ENCODE results near the gene ADGRB3. TPM values are rescaled to one million over a fixed set of nuclear protein-coding genes. Genes with fewer than 3 reads are reported as not detected.
"Not testable (repeated sequence)": the region's sequence is repeated elsewhere in the genome, so short reads cannot be mapped to it uniquely, and the experiment has no call there.

The ADGRB3 gene
- total and polyA plus RNA-seq, 4 donors: 0.47 to 24.6 (median 1.9) TPM

GRCh38 chr6:68746376-68746775 lies 111.3 kb downstream of the ADGRB3 start:
- no peaks in the 10 kb centered on the region for H3K27me3 ChIP-seq (ENCODE audit: control insufficient read depth in 3 of 3, insufficient read depth in 3 of 3, low read length in 2 of 3)
- no peak overlapping the region for H3K4me3 ChIP-seq
- no peak overlapping the region for H3K27ac ChIP-seq (ENCODE audit: low read depth in 1 of 2, low read length in 1 of 2)
- ATAC-seq (ENCODE audit: insufficient read depth, low FRiP score) (no peak), DNase-seq (no peak)
- no peak overlapping the region for H3K9ac ChIP-seq (ENCODE audit: insufficient read depth in 1 of 2, low read length in 2 of 2)
- TF ChIP-seq CTCF (IDR thresholded peaks at IDR 0.05; ENCODE audit: control extremely low read depth, extremely low read depth): no peak
- H3K9me3 ChIP-seq (ENCODE audit: control insufficient read depth in 4 of 4, insufficient read depth in 3 of 4, low read length in 3 of 4): no peaks in the 10 kb centered on the region
- peaks cover 0 to 11% (median 0%) of the 10 kb centered on the region in 5 donors for H3K4me1 ChIP-seq (ENCODE audit: control insufficient read depth in 5 of 5, insufficient read depth in 5 of 5, low read length in 5 of 5)
- no peaks in the 10 kb centered on the region for H3K36me3 ChIP-seq (ENCODE audit: control insufficient read depth in 4 of 4, insufficient read depth in 4 of 4, low read length in 4 of 4)
- WGBS, 2 donors: 94 to 98% methylated on average over 1 of the region's 1 CpG

- H3K9ac ChIP-seq (ENCODE audit: insufficient read depth in 1 of 2, low read length in 2 of 2): no peak overlapping the region
- no peak for ATAC-seq (ENCODE audit: insufficient read depth, low FRiP score)
- 95 to 98% methylated on average over 1 of the region's 1 CpG for WGBS, 2 donors
Observed at GRCh38 chr6:68747110-68747790, 112.2 kb downstream of the ADGRB3 start.

DNA sequence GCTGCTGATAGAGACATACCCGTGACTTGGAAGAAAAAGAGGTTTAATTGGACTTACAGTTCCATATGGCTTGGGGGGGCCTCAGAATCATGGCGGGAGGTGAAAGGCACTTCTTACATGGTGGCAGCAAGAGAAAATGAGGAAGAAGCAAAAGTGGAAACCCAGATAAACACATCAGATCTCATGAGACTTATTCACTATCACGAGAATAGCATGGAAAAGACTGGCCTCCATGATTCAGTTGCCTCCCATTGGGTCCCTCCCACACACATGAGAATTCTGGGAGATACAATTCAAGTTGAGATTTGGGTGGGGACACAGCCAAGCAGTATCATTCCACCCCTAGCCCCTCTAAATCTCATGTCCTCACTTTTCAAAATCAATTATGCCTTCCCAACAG lies 112.8 kb downstream of the ADGRB3 start:
- not testable (repeated sequence) for ATAC-seq (ENCODE audit: insufficient read depth, low FRiP score); H3K9ac ChIP-seq (ENCODE audit: insufficient read depth in 1 of 2, low read length in 2 of 2); DNase-seq; H3K4me1 ChIP-seq (ENCODE audit: control insufficient read depth in 5 of 5, insufficient read depth in 5 of 5, low read length in 5 of 5); H3K4me3 ChIP-seq; H3K27me3 ChIP-seq (ENCODE audit: control insufficient read depth in 3 of 3, insufficient read depth in 3 of 3, low read length in 2 of 3); H3K9me3 ChIP-seq (ENCODE audit: control insufficient read depth in 4 of 4, insufficient read depth in 3 of 4, low read length in 3 of 4); H3K27ac ChIP-seq (ENCODE audit: low read depth in 1 of 2, low read length in 1 of 2); H3K36me3 ChIP-seq (ENCODE audit: control insufficient read depth in 4 of 4, insufficient read depth in 4 of 4, low read length in 4 of 4)
- WGBS, 2 donors: 90% methylated on average over 3 of the region's 3 CpGs

More at GRCh38 chr6:68747110-68747790, 112.2 kb downstream of the ADGRB3 start:
- Histone ChIP-seq H3K27me3 (ENCODE audit: control insufficient read depth in 3 of 3, insufficient read depth in 3 of 3, low read length in 2 of 3) (no peaks in the 10 kb centered on the region), H3K4me1 (ENCODE audit: control insufficient read depth in 5 of 5, insufficient read depth in 5 of 5, low read length in 5 of 5) (peaks cover 0 to 3% (median 0%) of the 10 kb centered on the region in 5 donors), H3K4me3 (no peak overlapping the region), H3K27ac (ENCODE audit: low read depth in 1 of 2, low read length in 1 of 2) (no peak overlapping the region), H3K36me3 (ENCODE audit: control insufficient read depth in 4 of 4, insufficient read depth in 4 of 4, low read length in 4 of 4) (no peaks in the 10 kb centered on the region), H3K9me3 (ENCODE audit: control insufficient read depth in 4 of 4, insufficient read depth in 3 of 4, low read length in 3 of 4) (no peaks in the 10 kb centered on the region)
- no peak for DNase-seq
- TF ChIP-seq CTCF (IDR thresholded peaks at IDR 0.05; ENCODE audit: control extremely low read depth, extremely low read depth): no peak

GRCh38 chr6:68754681-68755213 lies 119.7 kb downstream of the ADGRB3 start:
- DNase-seq (no peak), ATAC-seq (ENCODE audit: insufficient read depth, low FRiP score) (no peak)

More at GRCh38 chr6:68754681-68755213, 119.7 kb downstream of the ADGRB3 start:
- peaks cover 0 to 2% (median 0%) of the 10 kb centered on the region in 4 donors for H3K36me3 ChIP-seq (ENCODE audit: control insufficient read depth in 4 of 4, insufficient read depth in 4 of 4, low read length in 4 of 4)
- H3K9me3 ChIP-seq (ENCODE audit: control insufficient read depth in 4 of 4, insufficient read depth in 3 of 4, low read length in 3 of 4): no peaks in the 10 kb centered on the region
- no peaks in the 10 kb centered on the region for H3K27me3 ChIP-seq (ENCODE audit: control insufficient read depth in 3 of 3, insufficient read depth in 3 of 3, low read length in 2 of 3)
- H3K9ac ChIP-seq (ENCODE audit: insufficient read depth in 1 of 2, low read length in 2 of 2): no peak overlapping the region
- no peak for TF ChIP-seq CTCF (IDR thresholded peaks at IDR 0.05; ENCODE audit: control extremely low read depth, extremely low read depth)
- H3K4me1 ChIP-seq (ENCODE audit: control insufficient read depth in 5 of 5, insufficient read depth in 5 of 5, low read length in 5 of 5): peaks cover 0 to 33% (median 5%) of the 10 kb centered on the region in 5 donors
- no peak overlapping the region for H3K4me3 ChIP-seq
- H3K27ac ChIP-seq (ENCODE audit: low read depth in 1 of 2, low read length in 1 of 2): no peak overlapping the region
